ENCODE results near the gene FOXI1.

Gene FOXI1

DNA sequence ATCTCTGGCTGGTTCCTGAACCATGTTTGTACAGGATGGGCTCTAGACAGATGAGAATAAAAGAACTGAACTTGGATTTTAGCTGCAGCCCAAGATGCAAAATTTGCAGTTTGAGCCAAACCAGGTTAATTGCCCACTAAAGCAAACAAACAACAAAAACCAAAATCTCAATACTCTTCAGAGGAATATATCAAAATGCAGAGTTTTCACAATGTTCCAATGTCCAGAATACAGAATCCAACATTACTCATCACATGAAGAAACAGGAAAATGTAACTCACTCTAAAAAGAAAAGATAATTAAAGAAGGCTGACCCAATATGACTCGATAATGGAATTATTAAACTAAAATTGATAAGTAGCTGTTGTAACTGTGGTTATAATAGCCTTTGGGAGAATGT is 20.4 kb downstream of the FOXI1 start:
- no peak for DNase-seq (ENCODE audit: low read depth)
- TF ChIP-seq, protein P1, sequence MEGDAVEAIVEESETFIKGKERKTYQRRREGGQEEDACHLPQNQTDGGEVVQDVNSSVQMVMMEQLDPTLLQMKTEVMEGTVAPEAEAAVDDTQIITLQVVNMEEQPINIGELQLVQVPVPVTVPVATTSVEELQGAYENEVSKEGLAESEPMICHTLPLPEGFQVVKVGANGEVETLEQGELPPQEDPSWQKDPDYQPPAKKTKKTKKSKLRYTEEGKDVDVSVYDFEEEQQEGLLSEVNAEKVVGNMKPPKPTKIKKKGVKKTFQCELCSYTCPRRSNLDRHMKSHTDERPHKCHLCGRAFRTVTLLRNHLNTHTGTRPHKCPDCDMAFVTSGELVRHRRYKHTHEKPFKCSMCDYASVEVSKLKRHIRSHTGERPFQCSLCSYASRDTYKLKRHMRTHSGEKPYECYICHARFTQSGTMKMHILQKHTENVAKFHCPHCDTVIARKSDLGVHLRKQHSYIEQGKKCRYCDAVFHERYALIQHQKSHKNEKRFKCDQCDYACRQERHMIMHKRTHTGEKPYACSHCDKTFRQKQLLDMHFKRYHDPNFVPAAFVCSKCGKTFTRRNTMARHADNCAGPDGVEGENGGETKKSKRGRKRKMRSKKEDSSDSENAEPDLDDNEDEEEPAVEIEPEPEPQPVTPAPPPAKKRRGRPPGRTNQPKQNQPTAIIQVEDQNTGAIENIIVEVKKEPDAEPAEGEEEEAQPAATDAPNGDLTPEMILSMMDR (IDR thresholded peaks at IDR 0.05; ENCODE audit: low read depth, low read length, missing control alignments) = no peak
- H3K4me3 ChIP-seq (ENCODE audit: low read depth, low read length) = no peak overlapping the region

DNA sequence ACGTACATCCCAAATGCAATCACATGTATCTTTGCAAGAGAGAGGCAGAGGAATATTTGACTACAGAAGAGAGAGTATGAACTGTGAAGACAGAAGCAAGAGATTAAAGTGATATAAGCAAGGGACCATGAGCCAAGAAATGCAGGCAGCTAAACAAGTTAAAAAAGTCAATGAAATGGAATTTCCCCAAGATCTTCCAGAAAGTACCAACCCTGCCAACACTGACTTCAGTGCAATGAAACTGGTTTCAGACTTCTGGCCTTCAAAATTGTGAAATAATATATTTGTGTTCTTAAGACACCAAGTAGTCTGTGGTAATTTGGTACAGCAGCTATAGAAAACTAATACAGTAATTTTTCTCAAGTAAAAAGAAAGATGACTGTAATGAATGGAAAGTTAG is 20.9 kb downstream of the FOXI1 start:
- no peak for DNase-seq (ENCODE audit: low read depth)
- H3K4me3 ChIP-seq (ENCODE audit: low read depth, low read length) = no peak overlapping the region
- TF ChIP-seq, protein P1 (IDR thresholded peaks at IDR 0.05; ENCODE audit: low read depth, low read length, missing control alignments) = no peak

DNA sequence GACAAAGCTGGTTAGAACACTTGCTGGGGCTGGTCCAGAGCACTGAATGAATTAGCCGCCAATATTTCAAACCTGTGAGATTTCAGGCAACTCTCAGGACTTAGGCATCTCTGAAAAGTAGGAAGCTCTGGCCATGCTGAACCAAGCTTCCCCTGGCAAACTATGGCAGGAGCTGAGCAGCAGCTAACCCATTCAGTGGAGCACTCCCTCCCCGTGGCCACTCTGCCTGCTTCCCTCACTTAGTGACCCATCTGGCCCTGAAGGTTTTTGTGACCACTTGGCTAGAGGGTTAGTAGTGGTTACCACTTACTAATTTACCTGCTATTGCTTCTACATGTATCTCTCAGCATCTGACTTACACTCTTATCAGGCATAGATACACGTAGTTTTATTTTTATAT is 25.5 kb downstream of the FOXI1 start:
- no peak overlapping the region for H3K4me3 ChIP-seq (ENCODE audit: low read depth, low read length)
- DNase-seq (ENCODE audit: low read depth) = no peak
- TF ChIP-seq, protein P1 (IDR thresholded peaks at IDR 0.05; ENCODE audit: low read depth, low read length, missing control alignments) = no peak

DNA sequence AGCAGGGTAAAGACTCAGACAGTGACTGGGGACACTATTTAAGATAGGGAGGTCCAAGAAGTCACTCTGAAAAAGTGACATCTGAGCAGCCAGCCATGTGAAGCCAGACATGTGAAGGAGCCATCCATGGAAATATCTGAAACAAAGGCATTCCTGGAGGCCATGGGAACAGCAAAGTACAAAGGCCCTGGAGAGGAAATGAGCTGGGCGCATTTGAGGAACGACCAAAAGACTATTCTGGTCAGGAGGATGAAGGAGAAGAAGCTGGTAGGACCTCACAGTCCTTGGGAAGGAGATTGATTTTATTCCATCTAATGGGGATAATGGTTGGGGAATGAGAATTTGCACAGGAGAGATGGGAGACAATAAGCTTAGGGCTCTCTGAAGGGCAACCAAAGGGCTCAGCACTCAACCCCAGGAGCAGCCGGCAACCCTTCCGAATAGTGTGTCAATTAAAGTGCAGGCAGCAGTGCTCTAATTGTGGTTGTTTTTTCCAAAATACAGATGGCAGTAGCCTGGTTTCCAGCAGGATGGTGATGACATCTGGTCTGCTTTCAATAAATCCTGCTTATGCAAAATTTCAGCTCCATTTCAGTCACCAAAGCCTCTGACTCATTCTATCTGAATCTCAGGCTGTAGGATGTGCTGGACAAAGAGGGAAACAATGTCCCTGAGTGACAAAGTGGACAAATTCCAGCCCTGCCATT is 26.7 kb downstream of the FOXI1 start:
- no peak overlapping the region for H3K4me3 ChIP-seq (ENCODE audit: low read depth, low read length)
- no peak for DNase-seq (ENCODE audit: low read depth)
- TF ChIP-seq, protein P1 (IDR thresholded peaks at IDR 0.05; ENCODE audit: low read depth, low read length, missing control alignments) = no peak

DNA sequence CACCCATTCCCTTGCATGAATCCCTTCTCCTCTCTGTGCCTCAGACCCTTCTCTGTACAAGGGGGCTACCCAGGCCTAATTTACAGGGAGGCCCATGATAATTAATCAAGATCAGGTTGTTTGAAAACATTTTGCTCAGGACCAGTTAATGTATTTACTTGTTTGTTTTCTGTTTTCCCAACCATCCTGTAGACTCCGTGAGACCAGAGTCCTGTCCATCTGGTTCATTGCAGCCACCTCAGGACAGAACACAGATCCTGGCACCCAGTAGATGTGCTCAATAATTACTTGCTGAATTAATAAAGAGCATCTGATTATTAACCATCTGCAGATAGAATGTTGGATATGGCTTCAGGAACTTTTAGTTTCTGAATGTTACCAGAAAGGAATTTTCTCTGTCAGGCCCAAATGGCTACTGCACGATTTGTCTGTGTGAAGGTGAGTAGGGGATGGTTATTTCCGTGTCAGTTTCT is 27.3 kb downstream of the FOXI1 start:
- TF ChIP-seq, protein P1 (IDR thresholded peaks at IDR 0.05; ENCODE audit: low read depth, low read length, missing control alignments) = no peak

DNA sequence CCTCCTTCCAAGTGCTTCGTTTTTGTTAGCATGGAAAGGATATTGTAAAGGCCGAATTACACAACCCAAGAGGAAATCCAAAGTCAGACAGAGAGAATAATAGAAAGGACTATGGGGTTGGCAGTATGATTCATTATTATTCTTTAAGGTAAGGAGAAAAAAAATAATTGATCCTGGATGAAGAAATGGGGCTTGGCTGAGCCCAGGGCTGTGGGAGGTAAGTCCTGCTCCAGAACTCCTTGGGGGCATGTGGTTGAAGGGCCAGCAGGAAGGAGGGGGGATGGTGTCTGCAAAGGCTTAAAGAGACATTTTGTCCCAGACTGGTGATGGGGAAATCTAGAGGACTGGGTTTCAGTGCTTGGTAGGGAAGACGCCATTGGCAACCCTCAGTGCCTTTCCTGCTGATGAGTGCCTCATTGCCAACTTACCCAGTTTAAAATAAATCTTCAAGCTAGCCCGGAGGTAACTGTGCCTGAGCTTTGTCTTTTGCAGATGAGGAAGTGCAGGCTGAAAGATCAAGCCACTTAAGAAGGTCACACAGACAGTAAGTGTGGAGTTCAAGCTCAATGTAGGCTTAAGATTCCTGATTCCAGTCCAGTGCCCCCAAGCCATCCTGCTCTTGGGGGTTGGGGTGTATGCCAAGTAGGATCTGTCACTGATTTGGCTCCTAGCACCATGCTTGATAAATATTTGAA is 30.2 kb downstream of the FOXI1 start:
- DNase-seq (ENCODE audit: low read depth) = no peak
- H3K4me3 ChIP-seq (ENCODE audit: low read depth, low read length) = no peak overlapping the region
- TF ChIP-seq, protein P1 (IDR thresholded peaks at IDR 0.05; ENCODE audit: low read depth, low read length, missing control alignments) = no peak

More for the DNA sequence above, 27.3 kb downstream of the FOXI1 start:
- no peak for DNase-seq (ENCODE audit: low read depth)
- no peak overlapping the region for H3K4me3 ChIP-seq (ENCODE audit: low read depth, low read length)

Data from GM12864 (cell line).